GM18507 (cell line): ENCODE measurements around the gene NFATC1.
"Not testable (repeated sequence)": the region's sequence is repeated elsewhere in the genome, so short reads cannot be mapped to it uniquely, and the experiment has no call there.

Experiments used
- DNase-seq: peaks from one replicate; pipeline ENCODE4 v3.0.0; 2011; ENCODE audit warnings: low read depth; ENCODE audit not compliant: insufficient read length; ENCODE audit errors: extremely low spot score
- FAIRE-seq: peaks from 2 replicates; lab custom pipeline; 2011; peaks lifted over from hg19 to GRCh38; lab: Jason Lieb, UNC

The NFATC1 gene

GRCh38 chr18:79493801-79494211 lies 98.1 kb downstream of the NFATC1 start:
- DNase-seq: no peak
- no peak for FAIRE-seq

- no peak for FAIRE-seq
- DNase-seq: no peak
Observed at GRCh38 chr18:79494936-79495335, 99.2 kb downstream of the NFATC1 start.

- DNase-seq (no peak), FAIRE-seq (no peak)
Observed at GRCh38 chr18:79495591-79496071, 99.9 kb downstream of the NFATC1 start.

GRCh38 chr18:79496237-79496977 lies 100.7 kb downstream of the NFATC1 start:
- FAIRE-seq: peak; percentile 47

GRCh38 chr18:79496978-79497637 lies 101.4 kb downstream of the NFATC1 start:
- DNase-seq: peak; percentile 37
- peak; percentile 35 for FAIRE-seq

More at GRCh38 chr18:79496237-79496977, 100.7 kb downstream of the NFATC1 start:
- DNase-seq: no peak

GRCh38 chr18:79497638-79498081 lies 101.9 kb downstream of the NFATC1 start:
- FAIRE-seq (peak; percentile 89), DNase-seq (no peak)

GRCh38 chr18:79498662-79499061 lies 102.9 kb downstream of the NFATC1 start:
- FAIRE-seq (no peak), DNase-seq (no peak)

GRCh38 chr18:79501006-79501405 lies 105.3 kb downstream of the NFATC1 start:
- FAIRE-seq (no peak), DNase-seq (no peak)

- no peak for DNase-seq
- FAIRE-seq: no peak
Observed at GRCh38 chr18:79502782-79503181, 107.1 kb downstream of the NFATC1 start.

GRCh38 chr18:79503406-79503805 lies 107.7 kb downstream of the NFATC1 start:
- FAIRE-seq: no peak
- DNase-seq: no peak

GRCh38 chr18:79504034-79504433 lies 108.3 kb downstream of the NFATC1 start:
- FAIRE-seq: no peak

GRCh38 chr18:79504495-79504894 lies 108.8 kb downstream of the NFATC1 start:
- not testable (repeated sequence) for DNase-seq, FAIRE-seq

More at GRCh38 chr18:79504034-79504433, 108.3 kb downstream of the NFATC1 start:
- DNase-seq: no peak

- DNase-seq, FAIRE-seq: not testable (repeated sequence)
Observed at GRCh38 chr18:79505465-79505864, 109.7 kb downstream of the NFATC1 start.

- DNase-seq: no peak
- FAIRE-seq: no peak
Observed at GRCh38 chr18:79506191-79507075, 110.7 kb downstream of the NFATC1 start.

- FAIRE-seq: no peak
- no peak for DNase-seq
Observed at GRCh38 chr18:79507076-79507545, 111.4 kb downstream of the NFATC1 start.

GRCh38 chr18:79507546-79508480 lies 112.1 kb downstream of the NFATC1 start:
- FAIRE-seq: no peak
- DNase-seq: no peak

- FAIRE-seq: no peak
Observed at GRCh38 chr18:79508565-79509535, 113.1 kb downstream of the NFATC1 start.

More at GRCh38 chr18:79508565-79509535, 113.1 kb downstream of the NFATC1 start:
- no peak for DNase-seq
